ENCODE measurements around the gene C2CD2L. TPM values are rescaled to one million over a fixed set of nuclear protein-coding genes. Genes with fewer than 3 reads are reported as not detected.

Gene C2CD2L
- total and polyA plus RNA-seq, 2 of the 13 experiments (the other 11 are each of a cell fraction or from before 2014, with no cell fraction given): 3.7 to 5.5 TPM

GRCh38 chr11:119101759-119102423 lies 5.3 kb upstream of the C2CD2L start, which contains the start of gene DPAGT1 (continued):
- TF ChIP-seq E2F5 (CRISPR knock-in tag; conservative IDR thresholded peaks at IDR 0.05): no peak
- no peak for TF ChIP-seq ZNF333 (CRISPR knock-in tag; IDR thresholded peaks at IDR 0.05; ENCODE audit: borderline replicate concordance)
- no peak for TF ChIP-seq ZMYM2 (CRISPR knock-in tag; IDR thresholded peaks at IDR 0.05)
- no peak for TF ChIP-seq HINFP (CRISPR knock-in tag; IDR thresholded peaks at IDR 0.05; ENCODE audit: low read depth)
- peak; percentile 35; the same call in 1 of the 2 replicates for TF ChIP-seq SALL1 (CRISPR knock-in tag; IDR thresholded peaks at IDR 0.05)
- TF ChIP-seq HBP1 (CRISPR knock-in tag; IDR thresholded peaks at IDR 0.05; ENCODE audit: low read depth): peak; percentile 86
- peak; percentile 61; the same call in 1 of the 2 replicates for TF ChIP-seq ZNF709 (CRISPR knock-in tag; IDR thresholded peaks at IDR 0.05)
- no peak for TF ChIP-seq FIP1L1 (IDR thresholded peaks at IDR 0.05; ENCODE audit: borderline replicate concordance, insufficient read depth, low read depth, low read length)
- no peak for TF ChIP-seq CHD4 (IDR thresholded peaks at IDR 0.05; ENCODE audit: borderline replicate concordance, low read length)
- TF ChIP-seq NFE2L2 (IDR thresholded peaks at IDR 0.05; ENCODE audit: low read length): no peak
- no peak; the same call in 1 of the 2 replicates for TF ChIP-seq RXRB (CRISPR knock-in tag; IDR thresholded peaks at IDR 0.05; ENCODE audit: borderline replicate concordance)
- TF ChIP-seq MXD1 (CRISPR knock-in tag; IDR thresholded peaks at IDR 0.05): no peak; the same call in 1 of the 2 replicates
- TF ChIP-seq ZNF678 (CRISPR knock-in tag; IDR thresholded peaks at IDR 0.05): no peak
- peak; percentile 41 for TF ChIP-seq MIXL1 (CRISPR knock-in tag; IDR thresholded peaks at IDR 0.05)
- TF ChIP-seq ZSCAN12 (CRISPR knock-in tag; IDR thresholded peaks at IDR 0.05): no peak
- no peak for TF ChIP-seq ZNF75D (CRISPR knock-in tag; IDR thresholded peaks at IDR 0.05; ENCODE audit: borderline replicate concordance)
- TF ChIP-seq CREBL2 (CRISPR knock-in tag; IDR thresholded peaks at IDR 0.05; ENCODE audit: borderline replicate concordance): no peak
- TF ChIP-seq ZNF691 (CRISPR knock-in tag; IDR thresholded peaks at IDR 0.05; ENCODE audit: borderline replicate concordance, low read depth): peak; percentile 7; the same call in 1 of the 2 replicates
- TF ChIP-seq PHF8 (CRISPR knock-in tag; IDR thresholded peaks at IDR 0.05): peak; percentile 65
- no peak for TF ChIP-seq ZBTB8A (CRISPR knock-in tag; IDR thresholded peaks at IDR 0.05; ENCODE audit: borderline replicate concordance, low read depth)
- no peak for TF ChIP-seq HMGA1 (CRISPR knock-in tag; conservative IDR thresholded peaks at IDR 0.05)
- TF ChIP-seq AGO1 (IDR thresholded peaks at IDR 0.05; ENCODE audit: low read depth, low read length, poor library complexity, severe bottlenecking): no peak
- no peak for TF ChIP-seq NFIB (CRISPR knock-in tag; IDR thresholded peaks at IDR 0.05; ENCODE audit: borderline replicate concordance)
- TF ChIP-seq ETV5 (CRISPR knock-in tag; IDR thresholded peaks at IDR 0.05; ENCODE audit: borderline replicate concordance): peak; percentile 49
- no peak for TF ChIP-seq ONECUT2 (CRISPR knock-in tag; IDR thresholded peaks at IDR 0.05)
- no peak for TF ChIP-seq ZNF256 (CRISPR knock-in tag; conservative IDR thresholded peaks at IDR 0.05)

All from HepG2 (cell line).